ENCODE results near the gene TOMM7.

TOMM7 gene

DNA sequence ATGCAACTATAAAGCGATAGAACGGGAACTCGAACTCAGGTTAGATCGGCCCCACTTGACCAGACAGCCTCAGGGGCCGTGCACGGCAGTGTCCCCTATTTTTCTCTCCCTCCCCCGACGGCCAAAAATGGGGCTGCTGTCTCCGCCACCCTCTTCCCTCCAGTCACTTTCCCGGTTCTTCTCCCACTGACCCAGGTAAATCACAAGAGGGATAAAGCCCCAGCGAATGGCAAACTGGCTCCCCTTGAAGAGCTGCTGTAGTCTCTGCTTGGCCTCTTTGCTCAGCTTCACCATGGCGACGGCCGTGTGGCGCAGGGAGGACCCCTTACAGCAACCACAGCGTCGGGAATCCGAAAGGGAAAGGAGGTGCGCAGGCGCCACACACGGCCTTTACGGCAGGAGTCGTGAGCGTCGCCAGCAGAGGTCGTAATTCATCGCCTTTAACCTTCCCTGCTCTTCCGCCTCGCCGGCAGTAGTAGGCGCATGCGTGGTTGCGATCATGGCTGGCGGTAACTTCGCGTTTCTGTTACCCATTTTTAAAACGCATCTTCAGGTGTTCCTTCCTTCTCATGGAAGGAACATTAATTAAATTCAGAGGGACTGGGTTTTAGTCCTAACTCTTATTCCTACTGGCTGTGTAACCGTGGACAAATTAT, at the start of gene TOMM7:
TSS of gene TOMM7 (minus strand) at position 364 of the 656 bp plus-strand sequence. CDS start at position 294, 70 bp downstream.
- Histone ChIP-seq H3K4me3 (peak within 1 kb of the TSS; percentile 77), H3K27ac (peak within 1 kb of the TSS; percentile 73 to 82)
- TF ChIP-seq, protein P1, sequence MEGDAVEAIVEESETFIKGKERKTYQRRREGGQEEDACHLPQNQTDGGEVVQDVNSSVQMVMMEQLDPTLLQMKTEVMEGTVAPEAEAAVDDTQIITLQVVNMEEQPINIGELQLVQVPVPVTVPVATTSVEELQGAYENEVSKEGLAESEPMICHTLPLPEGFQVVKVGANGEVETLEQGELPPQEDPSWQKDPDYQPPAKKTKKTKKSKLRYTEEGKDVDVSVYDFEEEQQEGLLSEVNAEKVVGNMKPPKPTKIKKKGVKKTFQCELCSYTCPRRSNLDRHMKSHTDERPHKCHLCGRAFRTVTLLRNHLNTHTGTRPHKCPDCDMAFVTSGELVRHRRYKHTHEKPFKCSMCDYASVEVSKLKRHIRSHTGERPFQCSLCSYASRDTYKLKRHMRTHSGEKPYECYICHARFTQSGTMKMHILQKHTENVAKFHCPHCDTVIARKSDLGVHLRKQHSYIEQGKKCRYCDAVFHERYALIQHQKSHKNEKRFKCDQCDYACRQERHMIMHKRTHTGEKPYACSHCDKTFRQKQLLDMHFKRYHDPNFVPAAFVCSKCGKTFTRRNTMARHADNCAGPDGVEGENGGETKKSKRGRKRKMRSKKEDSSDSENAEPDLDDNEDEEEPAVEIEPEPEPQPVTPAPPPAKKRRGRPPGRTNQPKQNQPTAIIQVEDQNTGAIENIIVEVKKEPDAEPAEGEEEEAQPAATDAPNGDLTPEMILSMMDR (IDR thresholded peaks at IDR 0.05), result no peak

DNA sequence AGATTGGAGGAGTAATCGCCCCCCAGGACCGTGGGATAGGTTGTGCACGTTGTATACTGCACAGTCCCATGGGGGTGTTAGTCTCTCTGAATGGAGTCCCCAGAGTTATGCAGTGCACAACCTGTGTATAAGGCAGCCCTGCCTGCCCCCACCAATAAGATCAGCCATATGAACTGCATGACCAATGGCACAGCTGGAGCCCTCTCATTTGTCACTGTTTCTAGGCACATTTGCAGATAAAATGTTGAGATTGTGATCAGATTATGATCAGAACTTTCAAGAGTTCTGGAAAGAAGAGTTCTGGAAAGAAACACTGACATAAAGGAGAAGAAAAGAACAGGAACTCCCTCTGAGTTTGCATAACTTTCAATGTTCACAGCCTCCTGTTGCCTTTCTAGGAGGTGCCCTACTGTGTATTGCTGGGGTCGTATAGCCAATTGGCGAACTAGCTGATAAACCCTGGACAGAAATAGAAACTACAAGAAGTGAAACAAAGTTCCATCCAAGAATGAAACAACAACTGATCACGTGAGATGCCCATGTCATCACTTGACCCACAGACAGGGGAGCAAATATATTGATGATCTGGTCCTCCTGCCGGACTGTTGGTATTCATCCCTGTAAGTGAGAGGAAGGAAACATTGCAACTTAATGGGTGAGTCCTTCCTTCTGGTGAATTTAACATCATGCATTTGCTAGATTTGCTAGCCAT, 49.6 kb upstream of the TOMM7 start:
- TF ChIP-seq, protein P1 (IDR thresholded peaks at IDR 0.05), result no peak
- no peak for DNase-seq (ENCODE audit: low spot score)
- no peak overlapping the region for H3K4me3 ChIP-seq
- no peak overlapping the region for H3K27ac ChIP-seq

More for the DNA sequence above, at the start of gene TOMM7:
- DNase-seq (ENCODE audit: low spot score), result peak; percentile 91

DNA sequence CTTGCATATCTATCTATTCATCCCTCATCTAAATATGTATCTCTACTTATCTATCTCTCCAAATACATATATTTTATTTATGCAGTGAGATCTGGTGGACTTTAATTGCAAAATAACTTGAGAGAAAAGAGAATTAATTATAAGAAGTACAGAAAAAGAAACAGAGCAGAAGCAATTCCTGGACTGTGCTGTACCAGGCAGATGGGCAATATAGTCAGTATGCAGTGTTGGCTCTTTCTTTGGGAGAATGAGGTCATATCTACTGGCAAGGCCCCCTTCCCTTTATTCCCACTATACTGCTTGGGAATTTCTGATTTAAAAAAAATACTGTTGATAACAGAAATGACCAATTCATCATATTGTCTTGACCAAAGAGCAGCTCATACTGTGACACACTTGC, 49.0 kb upstream of the TOMM7 start:
- no peak overlapping the region for H3K4me3 ChIP-seq
- no peak for DNase-seq (ENCODE audit: low spot score)
- H3K27ac ChIP-seq, result no peak overlapping the region

DNA sequence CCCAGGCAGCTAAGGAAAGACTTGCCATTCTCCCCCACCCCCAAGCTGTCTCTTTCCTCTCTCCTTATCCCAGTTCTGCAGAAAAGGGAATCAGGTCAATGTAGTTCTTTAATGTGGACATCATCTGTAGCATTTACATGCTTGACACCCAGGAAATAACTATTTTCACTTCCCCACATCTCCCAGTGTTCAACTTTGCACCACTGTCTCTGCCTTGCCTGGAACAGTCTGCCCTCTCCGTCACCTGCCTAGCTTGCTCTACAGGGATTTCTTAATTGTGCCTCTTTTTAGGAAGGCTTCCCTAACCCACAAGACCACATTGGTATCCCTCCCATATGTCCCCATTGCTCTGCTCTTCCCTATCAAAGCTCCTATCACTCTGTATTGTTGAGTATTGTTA, 45.9 kb upstream of the TOMM7 start:
- Histone ChIP-seq H3K4me3 (no peak overlapping the region), H3K27ac (no peak overlapping the region)
- no peak for DNase-seq (ENCODE audit: low spot score)
- TF ChIP-seq, protein P1 (IDR thresholded peaks at IDR 0.05), result no peak

More for the DNA sequence above, 49.0 kb upstream of the TOMM7 start:
- TF ChIP-seq, protein P1 (IDR thresholded peaks at IDR 0.05), result no peak

DNA sequence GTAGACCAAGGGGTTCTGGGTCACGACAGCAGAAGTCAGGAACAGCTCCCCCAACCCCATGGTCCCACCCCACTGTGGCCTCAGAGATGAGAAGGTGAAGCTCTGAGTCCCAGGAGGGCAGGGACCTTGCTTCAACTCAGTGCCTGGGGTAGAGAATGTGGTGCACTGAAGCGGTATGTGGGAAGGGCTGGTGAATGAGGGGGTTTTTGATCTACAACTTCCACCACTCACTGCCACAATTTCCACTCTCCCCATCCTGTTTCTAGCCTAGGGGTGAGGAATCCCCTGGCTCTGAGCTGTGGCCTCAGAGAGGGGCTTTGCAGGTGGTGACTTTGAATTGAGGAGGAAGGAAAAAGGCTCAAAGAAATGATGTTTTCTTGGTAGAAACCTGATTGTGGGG, 44.9 kb upstream of the TOMM7 start:
- no peak for DNase-seq (ENCODE audit: low spot score)
- TF ChIP-seq, protein P1 (IDR thresholded peaks at IDR 0.05), result no peak
- Histone ChIP-seq H3K27ac (peak overlapping the region; percentile 24 to 76), H3K4me3 (no peak overlapping the region)

DNA sequence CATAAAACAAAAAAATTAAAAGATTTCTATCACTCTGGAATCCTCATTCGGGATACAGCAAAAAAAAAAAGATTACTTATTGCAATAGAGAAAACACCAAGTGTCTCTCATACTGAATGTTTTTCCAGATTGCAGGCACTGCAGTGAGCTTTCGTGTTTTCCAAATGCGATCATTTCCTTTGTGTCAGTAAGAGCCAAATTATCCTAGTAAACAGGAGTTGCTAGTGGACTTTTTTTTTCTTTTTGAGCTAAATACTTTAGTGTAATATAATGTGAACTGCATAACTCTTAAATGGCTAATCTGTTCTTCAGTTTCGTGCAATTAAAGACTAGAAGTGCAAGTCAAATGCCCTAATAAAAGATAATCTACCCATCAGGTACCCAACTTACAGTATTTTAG, 44.4 kb upstream of the TOMM7 start:
- TF ChIP-seq, protein P1 (IDR thresholded peaks at IDR 0.05), result no peak
- Histone ChIP-seq H3K27ac (peak overlapping the region; percentile 24 to 76), H3K4me3 (no peak overlapping the region)
- no peak for DNase-seq (ENCODE audit: low spot score)

DNA sequence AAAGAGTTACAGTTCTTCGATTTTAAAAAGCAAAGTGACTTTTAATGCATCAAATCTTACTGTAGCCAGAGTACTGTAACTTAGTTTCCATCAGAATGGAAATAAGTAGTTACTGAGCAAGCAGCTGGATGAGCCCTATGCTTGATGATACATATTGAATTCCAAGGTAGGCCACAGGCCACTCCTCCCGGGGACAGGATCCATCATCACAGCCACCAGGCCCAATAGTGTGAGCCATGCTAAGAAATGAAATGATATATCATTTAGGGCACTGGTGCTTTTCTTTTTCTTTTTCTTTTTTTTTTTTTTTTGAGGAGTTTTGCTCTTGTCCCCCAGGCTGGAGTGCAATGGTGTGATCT, 42.9 kb upstream of the TOMM7 start:
- Histone ChIP-seq H3K4me3 (no peak overlapping the region), H3K27ac (peak overlapping the region in 1 of 2 donors; percentile 53)
- DNase-seq (ENCODE audit: low spot score), result no peak
- TF ChIP-seq, protein P1 (IDR thresholded peaks at IDR 0.05), result no peak
